Activated gamma-delta T cell (primary cell): Measurements from ENCODE around the gene CAMKK2.
"Not testable (repeated sequence)": the region's sequence is repeated elsewhere in the genome, so short reads cannot be mapped to it uniquely, and the experiment has no call there.

Experiments
- DNase-seq: peaks from one replicate; lab custom pipeline; 2025; lab: John Stamatoyannopoulos, UW

Gene CAMKK2

GRCh38 chr12:121298411-121298810 is 1.9 kb upstream of the CAMKK2 start:
- DNase-seq = not testable (repeated sequence)

GRCh38 chr12:121297435-121297991 is 1.0 kb upstream of the CAMKK2 start:
- no peak for DNase-seq

DNA sequence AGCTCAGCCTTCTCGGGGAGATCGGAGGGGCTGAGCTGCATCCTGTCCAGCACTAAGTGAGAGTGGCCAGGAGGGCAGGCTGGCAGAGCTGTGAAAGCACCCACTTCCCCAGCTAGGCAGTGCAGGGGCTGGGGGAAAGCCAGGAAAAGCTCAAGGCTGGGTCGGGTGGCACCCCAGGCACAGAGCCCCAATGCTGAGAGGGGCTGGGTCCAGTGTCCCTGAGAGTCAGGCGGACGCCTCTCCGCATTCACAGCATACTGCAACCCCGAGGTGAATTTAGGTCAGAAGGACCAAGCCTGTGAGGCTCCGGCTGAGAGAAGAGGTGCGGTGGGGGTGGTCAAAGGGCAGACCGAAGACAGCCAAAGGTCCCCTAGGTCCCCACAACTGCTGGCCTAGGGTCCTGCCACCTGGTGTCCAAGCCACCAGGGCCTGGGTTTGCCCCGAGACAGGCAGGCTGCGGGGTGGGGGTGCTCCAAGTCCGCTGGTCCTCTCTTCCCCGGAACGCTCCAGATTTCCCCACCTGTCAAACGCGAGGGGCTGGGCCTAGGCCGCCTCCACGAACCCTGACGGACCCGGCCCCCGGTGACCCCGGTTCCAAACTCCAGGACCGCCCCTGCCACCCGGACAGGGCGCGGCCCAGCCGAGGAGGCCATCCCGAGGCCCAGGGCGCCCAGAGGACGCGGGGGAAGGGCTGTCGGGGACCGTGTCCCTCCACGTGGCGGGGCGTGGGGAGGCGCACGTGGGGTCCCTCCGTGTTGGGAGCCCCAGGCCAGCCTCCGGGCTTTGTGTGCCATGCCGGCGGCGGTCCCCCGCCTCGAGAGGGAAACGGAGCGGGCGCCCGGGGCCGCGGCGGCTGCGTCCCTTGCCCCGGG is 527 bp downstream of the CAMKK2 start:
- DNase-seq = no peak

DNA sequence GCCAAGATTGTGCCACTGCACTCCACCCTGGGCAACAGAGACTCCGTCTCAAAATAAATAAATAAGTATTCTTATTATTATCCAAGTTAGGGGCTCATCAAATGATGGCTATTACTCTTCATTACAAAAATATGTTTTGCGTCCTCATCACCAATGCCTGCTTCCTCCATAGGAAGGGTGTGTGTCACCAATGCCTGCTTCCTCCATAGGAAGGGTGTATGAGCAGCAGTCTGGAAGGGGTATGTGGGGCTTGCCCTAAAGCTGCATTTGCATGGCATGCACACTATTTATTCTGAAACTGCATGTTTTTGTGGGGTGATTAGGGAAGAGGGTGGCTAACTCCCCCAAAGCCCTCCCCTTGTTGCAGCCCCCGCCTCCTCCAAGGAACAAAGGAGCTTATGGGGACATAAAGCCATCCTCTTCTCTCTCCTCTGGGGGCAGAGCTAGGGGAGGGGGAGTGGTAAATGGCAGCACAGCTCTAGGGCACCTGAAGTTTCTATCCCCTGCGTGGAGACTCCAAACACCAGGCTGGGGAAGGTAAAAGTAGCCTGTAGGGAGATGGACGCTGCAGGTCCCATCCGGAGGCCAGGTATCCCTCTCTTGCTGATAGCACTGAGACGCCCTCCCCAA is 1.3 kb downstream of the CAMKK2 start:
- no peak for DNase-seq

DNA sequence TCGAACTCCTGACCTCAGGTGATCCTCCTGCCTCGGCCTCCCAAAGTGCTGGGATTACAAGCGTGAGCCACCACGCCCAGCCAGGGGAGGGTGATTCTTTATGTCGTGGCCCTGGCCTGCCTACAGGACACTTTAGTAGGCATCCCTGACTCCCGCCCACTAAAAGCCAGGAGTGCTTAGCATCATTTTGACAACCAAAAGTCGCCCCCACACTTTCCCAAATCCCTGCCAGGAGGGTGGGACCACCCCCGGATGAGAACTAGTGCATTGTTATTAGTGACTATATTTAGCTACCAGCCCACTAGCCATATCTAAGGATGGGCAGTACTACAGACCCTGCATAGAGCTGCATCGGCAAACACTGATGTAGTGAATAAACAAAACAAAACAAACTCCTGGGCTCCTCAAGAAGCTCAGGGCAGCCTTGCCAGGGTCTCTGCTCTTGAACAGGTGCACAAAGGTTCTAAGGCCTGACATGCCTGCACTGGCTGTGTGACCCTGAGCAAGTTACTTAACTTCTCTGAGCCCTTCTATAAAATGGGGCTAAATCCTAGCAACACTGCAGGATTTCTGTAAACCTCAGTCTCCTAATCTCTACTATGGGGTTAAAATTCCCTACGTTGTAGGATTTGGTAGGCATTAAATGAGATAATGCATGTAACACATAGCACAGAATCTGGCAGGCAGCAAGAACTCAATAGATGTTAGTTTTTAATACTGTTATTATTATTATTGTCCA is 2.2 kb downstream of the CAMKK2 start:
- DNase-seq = no peak

- DNase-seq = no peak
Observed at GRCh38 chr12:121293603-121294002, 2.9 kb downstream of the CAMKK2 start.

DNA sequence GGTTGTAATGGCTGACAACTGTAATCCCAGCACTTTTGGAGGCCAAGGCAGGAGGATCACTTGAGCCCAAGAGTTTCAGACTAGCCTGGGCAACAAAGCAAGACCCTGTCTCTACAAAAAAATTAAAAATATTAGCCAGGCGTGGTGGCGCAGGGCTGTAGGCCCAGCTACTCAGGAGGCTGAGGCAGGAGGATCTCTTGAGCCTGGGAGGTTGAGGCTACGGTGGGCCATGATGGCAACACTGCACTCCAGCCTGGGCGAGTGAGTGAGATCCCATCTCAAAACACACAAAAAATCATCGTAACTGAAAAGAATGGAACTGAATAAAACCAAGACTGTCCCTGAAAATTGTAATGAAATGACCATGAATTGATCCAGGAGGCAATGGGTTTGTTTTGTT is 6.1 kb downstream of the CAMKK2 start:
- DNase-seq = no peak

DNA sequence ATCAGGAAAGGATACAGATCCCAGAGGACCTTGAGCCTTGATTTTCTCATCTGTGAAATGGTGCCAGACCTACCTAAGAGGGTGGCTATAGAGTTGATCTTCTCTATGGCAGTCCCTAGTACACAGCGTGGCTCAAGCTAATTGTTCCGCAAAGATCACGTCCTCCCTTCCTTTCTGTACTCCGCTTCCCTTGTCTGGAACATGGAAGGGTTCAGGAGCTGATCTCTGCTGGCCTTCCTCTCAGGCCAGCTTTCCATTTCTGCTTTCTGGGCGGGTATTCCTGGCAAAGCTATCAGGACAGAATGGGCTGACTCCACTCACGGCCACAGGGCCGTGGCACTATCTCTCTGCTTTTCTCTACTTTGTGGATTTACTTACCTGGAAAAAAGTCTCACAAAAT is 6.5 kb downstream of the CAMKK2 start:
- DNase-seq = no peak

DNA sequence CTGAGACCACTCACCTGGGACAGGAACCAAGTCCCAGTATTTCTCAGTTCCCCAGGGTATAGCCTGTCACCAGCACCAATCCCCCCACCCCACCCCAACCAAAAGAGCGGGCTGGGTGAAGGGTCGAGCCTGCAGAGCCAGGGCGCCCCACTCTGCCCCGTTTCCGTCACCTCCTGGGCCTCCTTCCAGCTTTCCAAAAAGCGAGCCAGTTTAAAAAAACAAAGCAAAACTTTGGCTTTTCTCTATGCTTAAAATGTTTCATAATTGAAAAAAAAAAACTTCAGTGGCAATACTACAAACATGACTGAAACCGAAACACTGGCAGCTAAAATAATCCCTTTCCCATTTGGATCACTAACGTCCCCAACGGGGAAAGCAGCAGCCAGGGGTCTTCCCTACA is 7.5 kb downstream of the CAMKK2 start:
- no peak for DNase-seq

GRCh38 chr12:121288158-121288845 is 8.2 kb downstream of the CAMKK2 start:
- DNase-seq = no peak

DNA sequence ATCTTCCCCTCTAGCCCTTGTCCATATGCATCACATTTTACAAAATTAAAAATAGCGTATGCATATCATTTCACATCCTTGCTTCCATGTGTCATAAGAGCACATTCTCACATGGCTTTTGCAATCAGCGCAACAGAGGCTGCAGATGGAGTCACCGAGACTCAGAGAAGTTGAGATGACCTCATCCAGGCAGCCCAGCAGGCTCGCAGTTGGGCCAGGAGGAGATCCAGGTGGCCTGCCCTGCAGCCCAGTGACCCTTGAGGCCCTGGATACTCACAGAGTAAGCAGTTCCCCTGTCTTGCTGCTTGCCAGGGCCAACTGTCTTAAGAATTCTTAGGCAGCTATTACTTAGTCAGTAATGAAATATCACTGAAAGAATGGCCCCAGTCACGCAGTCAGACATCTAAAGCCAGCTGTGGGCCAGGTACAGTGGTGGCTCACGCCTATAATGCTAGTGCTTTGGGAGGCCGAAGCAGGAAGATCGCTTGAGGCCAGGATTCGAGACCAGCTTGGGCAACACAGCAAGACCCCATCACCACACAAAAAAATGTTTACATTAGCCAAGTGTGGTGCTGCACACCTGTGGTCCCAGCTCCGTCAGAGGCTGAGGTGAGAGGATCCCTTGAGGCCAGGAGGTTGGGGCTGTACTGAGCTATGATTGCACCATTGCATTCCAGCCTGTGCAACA is 9.1 kb downstream of the CAMKK2 start:
- DNase-seq = no peak

- no peak for DNase-seq
Observed at GRCh38 chr12:121285856-121286255, 10.7 kb downstream of the CAMKK2 start.

DNA sequence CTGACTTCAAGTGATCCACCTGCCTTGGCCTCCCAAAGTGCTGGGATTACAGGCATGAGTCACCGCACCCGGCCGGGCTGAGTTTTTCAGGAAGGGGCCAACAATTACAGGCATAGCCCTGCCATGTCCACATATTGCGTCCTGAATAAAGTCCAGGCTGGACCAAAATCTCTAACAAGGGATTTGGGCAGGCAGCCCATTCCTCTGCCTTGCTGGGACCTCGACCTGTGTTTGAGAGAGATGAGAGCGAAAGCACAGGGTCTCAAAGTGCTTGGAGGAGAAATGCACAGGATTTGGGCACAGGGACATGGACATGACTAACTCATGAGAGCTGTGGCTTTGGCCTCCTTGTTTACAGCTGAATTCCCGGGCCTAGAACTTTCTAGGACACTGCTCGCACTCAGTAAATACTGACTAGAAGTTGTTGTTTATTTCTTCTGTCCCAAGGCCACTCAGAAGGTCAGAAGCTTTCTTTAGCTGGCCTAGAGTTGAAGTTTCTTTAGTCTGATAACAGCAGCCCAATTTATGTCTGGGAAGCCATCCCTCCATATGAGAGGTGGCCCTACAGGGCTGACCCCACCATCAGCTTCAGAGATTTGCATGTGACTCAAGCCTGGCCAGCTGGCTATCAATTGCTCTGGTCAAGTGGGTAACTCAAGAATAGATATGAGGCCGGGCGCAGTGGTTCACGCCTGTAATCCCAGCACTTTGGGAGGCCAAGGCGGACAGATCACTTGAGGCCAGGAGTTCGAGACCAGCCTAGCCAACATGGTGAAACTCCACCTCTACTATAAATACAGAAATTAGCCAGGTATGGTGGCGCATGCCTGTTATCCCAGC is 11.7 kb downstream of the CAMKK2 start:
- DNase-seq = no peak

DNA sequence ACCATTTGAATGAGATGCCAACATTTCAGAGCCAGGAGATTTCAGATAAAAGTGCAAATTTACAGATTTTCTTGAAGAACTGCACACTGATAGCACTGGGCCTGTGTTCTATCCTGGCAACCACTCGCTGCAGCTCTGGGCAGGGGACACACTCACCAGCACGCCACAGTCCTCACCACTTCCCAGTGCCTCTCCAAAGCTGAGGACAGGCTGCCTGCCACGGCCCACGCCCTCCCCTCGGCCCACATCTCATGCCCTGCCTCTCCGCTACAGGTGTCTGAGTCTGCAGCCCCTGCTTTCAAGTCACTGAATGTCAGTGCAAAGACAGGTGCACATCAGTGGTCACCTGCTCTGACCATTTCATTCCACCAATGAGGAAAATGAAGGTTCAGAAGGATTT is 12.7 kb downstream of the CAMKK2 start:
- DNase-seq = no peak

DNA sequence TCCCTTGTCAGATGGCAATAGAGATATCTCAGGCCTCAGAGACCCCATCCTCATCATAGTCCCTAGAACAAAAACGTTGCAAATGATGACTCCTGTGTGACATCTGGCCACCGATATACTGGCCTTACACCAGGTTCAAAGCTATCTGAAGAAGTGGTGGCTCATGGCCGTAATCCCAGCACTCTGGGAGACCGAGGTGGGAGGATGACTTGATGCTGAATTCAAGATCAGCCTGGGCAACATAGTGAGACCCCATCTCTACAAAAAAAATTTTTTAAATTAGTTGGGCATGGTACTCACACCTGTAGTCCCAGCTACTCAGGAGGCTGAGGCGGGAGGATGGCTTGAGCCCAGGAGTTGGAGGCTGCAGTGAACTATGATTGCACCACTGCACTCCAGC is 13.1 kb downstream of the CAMKK2 start:
- no peak for DNase-seq

GRCh38 chr12:121282910-121283309 is 13.6 kb downstream of the CAMKK2 start:
- DNase-seq = not testable (repeated sequence)

DNA sequence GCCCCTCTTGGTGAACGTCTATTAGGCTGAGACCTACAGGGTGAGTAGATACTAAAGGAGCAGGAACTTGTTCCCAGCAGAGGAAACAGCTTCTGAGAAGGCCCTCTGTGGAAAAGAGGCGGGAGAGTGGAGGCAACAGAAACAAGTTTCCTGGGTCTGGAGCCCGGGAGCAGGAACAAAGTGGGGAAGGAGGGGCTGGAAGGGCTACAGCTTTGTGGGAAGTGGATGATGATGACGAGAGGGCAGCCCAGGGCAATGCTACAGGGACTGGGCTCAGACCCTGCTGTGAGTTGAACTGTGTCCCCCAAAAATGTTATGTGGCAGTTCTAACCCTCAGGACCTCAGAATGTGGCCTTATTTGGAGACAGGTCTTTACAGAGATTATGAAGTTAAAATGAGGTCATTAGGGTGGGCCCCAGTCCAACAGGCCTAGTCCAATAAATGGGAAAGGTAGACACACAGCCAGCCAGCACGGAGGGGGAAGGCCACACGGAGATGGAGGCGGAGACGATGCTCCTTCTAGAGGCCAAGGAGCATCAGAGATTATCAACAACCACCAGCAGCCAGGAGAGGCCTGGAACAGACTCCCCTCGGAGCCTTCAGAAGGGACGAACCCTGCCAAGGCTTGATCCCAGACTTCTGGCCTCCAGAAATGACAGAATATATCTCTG is 14.3 kb downstream of the CAMKK2 start:
- DNase-seq = no peak

DNA sequence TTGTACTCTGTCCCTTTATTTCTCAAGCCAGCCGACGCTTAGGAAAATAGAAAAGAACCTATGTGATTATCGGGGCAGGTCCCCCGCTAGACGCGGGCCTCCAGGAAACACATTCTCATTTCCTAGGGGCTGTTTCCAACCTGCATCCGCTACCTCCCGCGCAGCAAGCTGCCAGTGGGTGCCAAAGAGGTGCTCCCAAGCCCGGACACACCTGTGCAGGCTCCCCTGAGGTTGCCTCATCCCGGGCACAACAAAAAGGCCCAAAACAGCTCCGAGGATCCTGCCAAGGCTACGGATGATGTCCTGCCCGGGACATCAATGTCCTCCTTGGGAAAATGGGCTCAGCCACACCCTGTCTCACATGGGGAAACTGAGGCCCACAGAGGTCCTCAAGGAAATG is 15.4 kb downstream of the CAMKK2 start:
- not testable (repeated sequence) for DNase-seq

- DNase-seq = not testable (repeated sequence)
Observed at GRCh38 chr12:121280531-121280930, 16.0 kb downstream of the CAMKK2 start.

- DNase-seq = no peak
Observed at GRCh38 chr12:121279507-121279915, 17.0 kb downstream of the CAMKK2 start.
